Fibroblast of skin of scalp (primary cell): ENCODE results near the gene DOCK9.

Experiments
- DNase-seq: peaks from one replicate; pipeline ENCODE4 v3.0.0-alpha.2; 2013

Gene DOCK9

GRCh38 chr13:98792321-98792720, 185.5 kb downstream of the DOCK9 start:
- no peak for DNase-seq

GRCh38 chr13:98791611-98792010, 186.3 kb downstream of the DOCK9 start:
- no peak for DNase-seq

- DNase-seq = no peak
These were observed 189.9 kb downstream of the DOCK9 start for GRCh38 chr13:98787996-98788395.

GRCh38 chr13:98787173-98787572, 190.7 kb downstream of the DOCK9 start:
- DNase-seq = no peak

GRCh38 chr13:98786023-98786422, 191.8 kb downstream of the DOCK9 start:
- no peak for DNase-seq

GRCh38 chr13:98785405-98785804, 192.5 kb downstream of the DOCK9 start:
- DNase-seq = no peak

- no peak for DNase-seq
These were observed 193.2 kb downstream of the DOCK9 start for GRCh38 chr13:98784666-98785065.

- no peak for DNase-seq
These were observed 193.9 kb downstream of the DOCK9 start for GRCh38 chr13:98783856-98784478.

- no peak for DNase-seq
These were observed 195.2 kb downstream of the DOCK9 start for GRCh38 chr13:98782654-98783053.

- DNase-seq = no peak
These were observed 196.0 kb downstream of the DOCK9 start for GRCh38 chr13:98781905-98782304.

GRCh38 chr13:98781470-98781869, 196.4 kb downstream of the DOCK9 start:
- no peak for DNase-seq

- DNase-seq = peak; percentile 17
These were observed 196.8 kb downstream of the DOCK9 start for GRCh38 chr13:98781045-98781444.

GRCh38 chr13:98780451-98780850, 197.4 kb downstream of the DOCK9 start:
- DNase-seq = no peak

GRCh38 chr13:98779695-98780094, 198.2 kb downstream of the DOCK9 start:
- no peak for DNase-seq

GRCh38 chr13:98778749-98779148, 199.1 kb downstream of the DOCK9 start:
- no peak for DNase-seq

GRCh38 chr13:98776644-98777043, 201.2 kb downstream of the DOCK9 start:
- DNase-seq = no peak

GRCh38 chr13:98775844-98776598, 201.8 kb downstream of the DOCK9 start:
- peak; percentile 59 for DNase-seq

GRCh38 chr13:98775386-98775785, 202.5 kb downstream of the DOCK9 start:
- DNase-seq = no peak

GRCh38 chr13:98774776-98775175, 203.1 kb downstream of the DOCK9 start:
- DNase-seq = no peak

GRCh38 chr13:98773921-98774320, 203.9 kb downstream of the DOCK9 start:
- no peak for DNase-seq

GRCh38 chr13:98772794-98773452, 204.9 kb downstream of the DOCK9 start:
- DNase-seq = no peak

GRCh38 chr13:98771838-98772611, 205.8 kb downstream of the DOCK9 start:
- no peak for DNase-seq

GRCh38 chr13:98769736-98770135, 208.1 kb downstream of the DOCK9 start:
- no peak for DNase-seq
